SK-N-MC (cell line): ENCODE measurements around the gene MICOS13.

ENCODE experiments used
- EZH2 ChIP-seq: fragments of 200-600 bp; sonication (generic); IDR thresholded peaks from one replicate; pipeline ENCODE4 v1.6.1; 2017; ENCODE audit warnings: antibody characterized with exemption
- POLR2AphosphoS5 ChIP-seq: IDR thresholded peaks from 2 replicates; pipeline ENCODE4 v1.6.1; 2012; ENCODE audit warnings: mild to moderate bottlenecking, low read depth, low read length, borderline replicate concordance

DNA sequence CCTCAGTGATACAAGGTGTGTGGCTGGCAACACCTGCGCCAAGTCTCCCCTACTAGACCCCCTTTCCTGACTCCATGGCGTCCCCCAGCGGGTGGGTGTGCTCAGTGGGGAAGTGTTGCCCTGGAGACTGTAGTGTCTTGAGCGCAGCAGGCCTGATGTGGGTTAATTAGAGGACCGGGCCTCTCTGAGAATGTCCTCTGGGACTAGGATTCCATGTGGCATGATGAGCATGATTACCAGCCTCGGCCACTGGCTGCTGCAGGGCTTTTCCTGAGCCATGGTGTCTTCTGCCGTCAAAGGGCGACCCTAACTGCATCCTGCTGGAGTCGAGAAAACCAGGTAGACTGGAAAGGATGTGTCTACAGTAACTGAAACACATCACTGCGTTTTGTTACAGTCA, 28.1 kb downstream of the MICOS13 start:
- TF ChIP-seq POLR2AphosphoS5 = no peak
- no peak for TF ChIP-seq EZH2
